NCI-H524 treated with DMSO at 0.1 percent for 48 hours (cell line): ENCODE measurements around the gene NOS1AP.
"Not testable (repeated sequence)": the region's sequence is repeated elsewhere in the genome, so short reads cannot be mapped to it uniquely, and the experiment has no call there.

Experiments used
- DNase-seq: peaks from one replicate; lab custom pipeline; 2025; lab: John Stamatoyannopoulos, UW

Gene NOS1AP

GRCh38 chr1:162069334-162070093 lies at the start of gene NOS1AP:
Gene NOS1AP (plus strand): TSS chr1:162069691. CDS start chr1:162070178, 487 bp downstream.
- DNase-seq: no peak

- DNase-seq: no peak
Measured at GRCh38 chr1:162020150-162020549, 49.3 kb upstream of the NOS1AP start.

- DNase-seq: no peak
Measured at GRCh38 chr1:162021124-162021523, 48.4 kb upstream of the NOS1AP start.

- DNase-seq: peak; percentile 16
Measured at GRCh38 chr1:162022626-162023025, 46.9 kb upstream of the NOS1AP start.

- DNase-seq: no peak
Measured at GRCh38 chr1:162023181-162023546, 46.3 kb upstream of the NOS1AP start.

GRCh38 chr1:162023547-162024501 lies 45.7 kb upstream of the NOS1AP start, which contains the start of gene OLFML2B:
Gene OLFML2B (minus strand): TSS chr1:162023869. CDS start chr1:162023430, 439 bp downstream.
- DNase-seq: peak; percentile 8

- no peak for DNase-seq
Measured at GRCh38 chr1:162025541-162025940, 44.0 kb upstream of the NOS1AP start.

- DNase-seq: no peak
Measured at GRCh38 chr1:162026881-162027280, 42.6 kb upstream of the NOS1AP start.

- no peak for DNase-seq
Measured at GRCh38 chr1:162028726-162029125, 40.8 kb upstream of the NOS1AP start.

GRCh38 chr1:162029157-162029556 lies 40.3 kb upstream of the NOS1AP start:
- DNase-seq: no peak

GRCh38 chr1:162030759-162031280 lies 38.7 kb upstream of the NOS1AP start:
- DNase-seq: no peak

- DNase-seq: no peak
Measured at GRCh38 chr1:162033428-162033827, 36.1 kb upstream of the NOS1AP start.

- no peak for DNase-seq
Measured at GRCh38 chr1:162035241-162035640, 34.2 kb upstream of the NOS1AP start.

GRCh38 chr1:162036163-162036562 lies 33.3 kb upstream of the NOS1AP start:
- DNase-seq: no peak

- no peak for DNase-seq
Measured at GRCh38 chr1:162038624-162039023, 30.9 kb upstream of the NOS1AP start.

- DNase-seq: no peak
Measured at GRCh38 chr1:162040001-162040400, 29.5 kb upstream of the NOS1AP start.

- no peak for DNase-seq
Measured at GRCh38 chr1:162040657-162041056, 28.8 kb upstream of the NOS1AP start.

GRCh38 chr1:162042361-162042760 lies 27.1 kb upstream of the NOS1AP start:
- no peak for DNase-seq

- DNase-seq: no peak
Measured at GRCh38 chr1:162046921-162047320, 22.6 kb upstream of the NOS1AP start.

- not testable (repeated sequence) for DNase-seq
Measured at GRCh38 chr1:162053949-162054348, 15.5 kb upstream of the NOS1AP start.

GRCh38 chr1:162055062-162055461 lies 14.4 kb upstream of the NOS1AP start:
- DNase-seq: no peak

- DNase-seq: peak; percentile 24
Measured at GRCh38 chr1:162056043-162056442, 13.4 kb upstream of the NOS1AP start.

- DNase-seq: no peak
Measured at GRCh38 chr1:162056579-162056978, 12.9 kb upstream of the NOS1AP start.
